SK-N-SH (cell line): Measurements from ENCODE around the gene SPEM1.

ENCODE experiments used
- CHD2 ChIP-seq: fragments of 150-350 bp; IDR thresholded peaks from 2 replicates; pipeline ENCODE4 v1.6.1; 2018; ENCODE audit warnings: low read length; ENCODE audit not compliant: partially characterized antibody
- FOXJ3 ChIP-seq: sonication (generic); formaldehyde crosslinking; IDR thresholded peaks from 2 replicates; pipeline ENCODE4 v1.5.1; 2020; ENCODE audit warnings: mild to moderate bottlenecking, missing genetic modification reagents
- NFIC ChIP-seq: IDR thresholded peaks from 2 replicates; pipeline ENCODE4 v1.4.0; 2012; ENCODE audit warnings: borderline replicate concordance
- POLR2AphosphoS5 ChIP-seq: IDR thresholded peaks from 2 replicates; pipeline ENCODE4 v1.6.1; 2012; ENCODE audit warnings: low read depth, low read length
- RXRA ChIP-seq: IDR thresholded peaks from 2 replicates; pipeline ENCODE4 v1.4.0; 2012; ENCODE audit warnings: low read depth, mild to moderate bottlenecking, borderline replicate concordance
- SIN3A ChIP-seq: IDR thresholded peaks from 2 replicates; pipeline ENCODE4 v1.6.1; 2012; ENCODE audit warnings: low read depth, mild to moderate bottlenecking, low read length, moderate library complexity, borderline replicate concordance
- TAF1 ChIP-seq: IDR thresholded peaks from 2 replicates; pipeline ENCODE4 v1.6.1; 2012; ENCODE audit warnings: low read depth, mild to moderate bottlenecking, low read length, moderate library complexity, borderline replicate concordance
- TF ChIP-seq, protein P1 (sequence below): fragments of 200-600 bp; sonication (generic); IDR thresholded peaks from 2 replicates; pipeline ENCODE4 v1.6.1; 2017; ENCODE audit warnings: antibody characterized with exemption, mild to moderate bottlenecking, moderate library complexity

DNA sequence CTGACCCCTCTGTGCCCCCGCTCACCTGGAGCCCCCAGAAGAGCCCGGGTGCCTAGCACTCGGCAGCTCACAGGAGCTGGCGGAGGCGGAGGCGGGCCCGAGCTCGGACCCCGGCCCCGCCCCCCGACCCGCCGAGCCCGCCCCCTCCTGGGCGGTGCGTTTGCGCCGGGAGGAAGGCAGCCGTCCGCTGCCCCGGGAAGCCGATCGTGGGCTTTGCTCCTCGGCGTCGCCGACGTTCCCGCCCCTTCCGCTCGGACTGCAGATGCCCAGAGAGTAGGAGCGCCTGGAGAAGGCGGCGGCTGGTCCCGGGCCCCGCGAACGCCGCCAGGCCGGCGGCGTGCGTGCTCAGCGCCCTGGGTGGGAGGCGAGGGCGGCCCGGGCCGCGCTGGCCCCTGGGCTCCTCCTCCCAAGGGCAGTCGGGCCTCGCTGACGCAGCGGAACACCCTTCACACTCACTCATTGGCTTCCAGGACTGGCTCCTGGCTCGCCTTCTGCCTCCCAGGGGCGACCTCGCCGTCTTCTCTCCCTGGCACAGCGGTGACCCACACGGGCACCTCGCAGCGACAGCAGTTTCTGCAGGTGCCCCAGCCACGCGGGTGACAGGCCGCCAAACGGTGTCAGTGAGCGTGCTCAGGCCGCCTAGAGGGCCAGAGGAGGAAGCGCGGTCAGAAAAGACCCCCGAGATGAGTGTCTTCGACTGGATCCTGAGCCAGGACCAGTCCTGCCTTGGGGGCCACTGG, 25.5 kb upstream of the SPEM1 start, which contains the start of gene PLSCR3:
- TF ChIP-seq, protein P1, sequence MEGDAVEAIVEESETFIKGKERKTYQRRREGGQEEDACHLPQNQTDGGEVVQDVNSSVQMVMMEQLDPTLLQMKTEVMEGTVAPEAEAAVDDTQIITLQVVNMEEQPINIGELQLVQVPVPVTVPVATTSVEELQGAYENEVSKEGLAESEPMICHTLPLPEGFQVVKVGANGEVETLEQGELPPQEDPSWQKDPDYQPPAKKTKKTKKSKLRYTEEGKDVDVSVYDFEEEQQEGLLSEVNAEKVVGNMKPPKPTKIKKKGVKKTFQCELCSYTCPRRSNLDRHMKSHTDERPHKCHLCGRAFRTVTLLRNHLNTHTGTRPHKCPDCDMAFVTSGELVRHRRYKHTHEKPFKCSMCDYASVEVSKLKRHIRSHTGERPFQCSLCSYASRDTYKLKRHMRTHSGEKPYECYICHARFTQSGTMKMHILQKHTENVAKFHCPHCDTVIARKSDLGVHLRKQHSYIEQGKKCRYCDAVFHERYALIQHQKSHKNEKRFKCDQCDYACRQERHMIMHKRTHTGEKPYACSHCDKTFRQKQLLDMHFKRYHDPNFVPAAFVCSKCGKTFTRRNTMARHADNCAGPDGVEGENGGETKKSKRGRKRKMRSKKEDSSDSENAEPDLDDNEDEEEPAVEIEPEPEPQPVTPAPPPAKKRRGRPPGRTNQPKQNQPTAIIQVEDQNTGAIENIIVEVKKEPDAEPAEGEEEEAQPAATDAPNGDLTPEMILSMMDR: peak; percentile 39
- TF ChIP-seq CHD2: no peak
- TF ChIP-seq RXRA: no peak
- TF ChIP-seq SIN3A: peak; percentile 19; the same call in 1 of the 2 replicates
- TF ChIP-seq POLR2AphosphoS5: peak; percentile 85
- TF ChIP-seq NFIC: no peak
- TF ChIP-seq FOXJ3: peak; percentile 61; the same call in 1 of the 2 replicates
- TF ChIP-seq TAF1: peak; percentile 60
